Measurements from ENCODE around the gene BCAS1. TPM values are rescaled to one million over a fixed set of nuclear protein-coding genes. Genes with fewer than 3 reads are reported as not detected.
A peak's percentile ranks its signal among the peaks of the same experiment; 100 is the strongest.

Gene BCAS1
- total and polyA plus RNA-seq, 3 donors from 2014 or later: 2.4 to 8.8 (median 3.3) TPM

- no peaks in the 10 kb centered on the region for H3K27me3 ChIP-seq
- H3K4me1 ChIP-seq: no peaks in the 10 kb centered on the region
- 70 to 82% methylated on average over 6 of the region's 6 CpGs for WGBS, 2 donors
- no peaks in the 10 kb centered on the region for H3K9me3 ChIP-seq
- no peaks in the 10 kb centered on the region for H3K36me3 ChIP-seq (ENCODE audit: low read depth, missing control alignments)
- no peak overlapping the region for H3K4me3 ChIP-seq
- intact Hi-C loops (cut with DNase I; ENCODE audit: low total_unique reads): no loop called here
- no peak for TF ChIP-seq POLR2A (IDR thresholded peaks at IDR 0.05)
- TF ChIP-seq, protein P1, sequence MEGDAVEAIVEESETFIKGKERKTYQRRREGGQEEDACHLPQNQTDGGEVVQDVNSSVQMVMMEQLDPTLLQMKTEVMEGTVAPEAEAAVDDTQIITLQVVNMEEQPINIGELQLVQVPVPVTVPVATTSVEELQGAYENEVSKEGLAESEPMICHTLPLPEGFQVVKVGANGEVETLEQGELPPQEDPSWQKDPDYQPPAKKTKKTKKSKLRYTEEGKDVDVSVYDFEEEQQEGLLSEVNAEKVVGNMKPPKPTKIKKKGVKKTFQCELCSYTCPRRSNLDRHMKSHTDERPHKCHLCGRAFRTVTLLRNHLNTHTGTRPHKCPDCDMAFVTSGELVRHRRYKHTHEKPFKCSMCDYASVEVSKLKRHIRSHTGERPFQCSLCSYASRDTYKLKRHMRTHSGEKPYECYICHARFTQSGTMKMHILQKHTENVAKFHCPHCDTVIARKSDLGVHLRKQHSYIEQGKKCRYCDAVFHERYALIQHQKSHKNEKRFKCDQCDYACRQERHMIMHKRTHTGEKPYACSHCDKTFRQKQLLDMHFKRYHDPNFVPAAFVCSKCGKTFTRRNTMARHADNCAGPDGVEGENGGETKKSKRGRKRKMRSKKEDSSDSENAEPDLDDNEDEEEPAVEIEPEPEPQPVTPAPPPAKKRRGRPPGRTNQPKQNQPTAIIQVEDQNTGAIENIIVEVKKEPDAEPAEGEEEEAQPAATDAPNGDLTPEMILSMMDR (IDR thresholded peaks at IDR 0.05): peak in 1 of 3 experiments; percentile 9
- no peak overlapping the region for H3K27ac ChIP-seq
- no peak for DNase-seq
These were observed 33.6 kb upstream of the BCAS1 start for GRCh38 chr20:54103762-54104600.

DNA sequence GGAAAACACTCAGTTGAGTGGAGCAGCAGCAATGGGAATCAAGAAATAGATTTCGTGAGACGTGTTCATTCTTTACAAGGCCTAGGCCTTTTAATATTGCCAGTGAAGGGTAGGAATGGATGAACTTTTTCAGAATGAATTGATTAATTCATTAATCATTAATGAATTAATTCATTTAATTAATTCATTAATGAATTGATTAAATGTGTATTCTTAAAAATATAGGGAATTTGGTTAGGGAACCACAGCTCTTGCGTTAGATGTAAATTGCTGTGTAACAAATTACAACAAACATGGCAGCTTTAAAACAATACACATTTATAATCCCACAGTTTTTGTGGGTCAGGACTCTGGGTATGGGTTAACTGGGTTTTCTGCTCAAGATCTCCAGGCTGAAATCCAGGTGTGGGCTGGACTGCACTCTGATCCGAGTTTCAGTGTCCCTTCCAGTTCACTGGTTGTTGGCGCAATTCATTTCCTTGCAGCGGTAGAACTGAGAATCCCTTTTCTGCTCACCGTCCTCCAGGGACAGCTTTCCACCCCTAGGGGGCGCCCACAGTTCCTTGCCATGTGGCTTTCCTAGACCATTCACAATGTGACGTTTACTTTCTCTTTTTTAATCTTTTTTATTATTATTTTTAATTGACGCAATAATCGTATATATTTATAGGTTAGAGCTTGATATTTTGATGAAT lies 32.8 kb upstream of the BCAS1 start:
- Histone ChIP-seq H3K4me3 (no peak overlapping the region), H3K27me3 (no peaks in the 10 kb centered on the region), H3K27ac (no peak overlapping the region), H3K36me3 (ENCODE audit: low read depth, missing control alignments) (no peaks in the 10 kb centered on the region), H3K4me1 (no peaks in the 10 kb centered on the region), H3K9me3 (no peaks in the 10 kb centered on the region)
- TF ChIP-seq POLR2A (IDR thresholded peaks at IDR 0.05): no peak
- TF ChIP-seq, protein P1 (IDR thresholded peaks at IDR 0.05): peak in 2 of 3 experiments; percentile 48 to 81
- WGBS, 2 donors: 39 to 40% methylated on average over 11 of the region's 11 CpGs
- intact Hi-C loops (cut with DNase I; ENCODE audit: low total_unique reads): no loop called here
- peak; percentile 85 for DNase-seq

DNA sequence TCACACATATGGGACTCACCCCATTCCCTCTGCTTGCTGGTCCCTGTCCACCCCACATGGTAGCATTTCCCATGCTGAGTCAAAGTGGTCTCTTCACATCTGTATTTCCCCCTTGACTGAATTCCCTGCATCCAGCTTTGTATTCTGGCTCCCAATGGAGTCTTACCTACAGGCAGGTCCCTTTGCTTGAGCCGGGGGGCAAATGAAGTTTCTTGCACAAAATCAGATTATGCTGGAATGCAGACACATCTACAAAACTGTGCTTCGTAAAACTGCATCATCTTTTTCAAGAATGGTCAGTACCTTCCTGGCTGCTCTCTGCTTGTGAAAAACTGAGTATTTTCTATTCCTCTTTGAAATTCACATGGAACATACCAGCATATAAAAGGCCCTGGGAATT lies 32.1 kb upstream of the BCAS1 start:
- DNase-seq: no peak
- H3K4me1 ChIP-seq: no peaks in the 10 kb centered on the region
- intact Hi-C loops (cut with DNase I; ENCODE audit: low total_unique reads): no loop called here
- H3K4me3 ChIP-seq: no peak overlapping the region
- H3K9me3 ChIP-seq: no peaks in the 10 kb centered on the region
- H3K27ac ChIP-seq: no peak overlapping the region
- 93 to 97% methylated on average over 2 of the region's 2 CpGs for WGBS, 2 donors
- no peaks in the 10 kb centered on the region for H3K27me3 ChIP-seq
- no peaks in the 10 kb centered on the region for H3K36me3 ChIP-seq (ENCODE audit: low read depth, missing control alignments)
- no peak for TF ChIP-seq POLR2A (IDR thresholded peaks at IDR 0.05)
- TF ChIP-seq, protein P1 (IDR thresholded peaks at IDR 0.05): no peak

DNA sequence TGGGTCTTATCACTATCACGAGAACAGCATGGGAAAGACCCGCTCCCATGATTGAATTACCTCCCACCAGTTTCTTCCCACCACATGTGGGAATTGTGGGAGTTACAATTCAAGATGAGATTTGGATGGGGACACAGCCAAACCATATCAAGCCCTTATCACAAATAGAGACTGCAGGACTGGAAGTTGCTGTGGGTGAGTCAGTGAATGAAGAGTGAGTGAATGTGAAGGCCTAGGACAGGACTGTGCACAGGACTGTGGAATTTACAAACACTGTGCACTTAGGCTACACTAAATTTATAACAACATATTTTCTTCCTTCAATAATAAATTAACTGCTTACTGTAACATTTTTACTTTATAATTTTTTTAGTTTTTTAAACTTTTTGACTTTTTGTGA lies 30.2 kb upstream of the BCAS1 start:
- Histone ChIP-seq H3K36me3 (ENCODE audit: low read depth, missing control alignments) (no peaks in the 10 kb centered on the region), H3K4me1 (no peaks in the 10 kb centered on the region), H3K9me3 (no peaks in the 10 kb centered on the region), H3K4me3 (no peak overlapping the region), H3K27ac (no peak overlapping the region), H3K27me3 (no peaks in the 10 kb centered on the region)
- TF ChIP-seq POLR2A (IDR thresholded peaks at IDR 0.05): no peak
- TF ChIP-seq, protein P1 (IDR thresholded peaks at IDR 0.05): no peak
- no peak for DNase-seq
- intact Hi-C loops (cut with DNase I; ENCODE audit: low total_unique reads): no loop called here
- 91 to 97% methylated on average over 2 of the region's 2 CpGs for WGBS, 2 donors
